Naive B cell (primary cell): Measurements from ENCODE around the gene HTR6. TPM values are rescaled to one million over a fixed set of nuclear protein-coding genes. Genes with fewer than 3 reads are reported as not detected.

ENCODE experiments used
- ATAC-seq, 2 donors: fragments of 150-1000 bp; cut with Tn5 transposase; 2 replicates each; pipeline ENCODE4 v1.10.0; 2021; ENCODE audit warnings: low read depth in 2 of 2, mild to moderate bottlenecking in 2 of 2, moderate library complexity in 2 of 2
- DNase-seq: peaks from one replicate; pipeline ENCODE4 v3.0.0; 2022
- H3K27ac Mint-ChIP-seq, 6 donors: one replicate each; pipeline ENCODE4 v1.8.0; 2020 to 2022; ENCODE audit warnings: mild to moderate bottlenecking in 6 of 6, mixed read lengths in 6 of 6, moderate library complexity in 5 of 6, inconsistent platforms in 2 of 6
- H3K27me3 Mint-ChIP-seq, 3 donors: one replicate each; pipeline ENCODE4 v1.8.0; 2021 to 2022; ENCODE audit warnings: mixed read lengths in 3 of 3, mild to moderate bottlenecking in 1 of 3
- H3K36me3 Mint-ChIP-seq, 2 donors: one replicate each; pipeline ENCODE4 v1.8.0; 2020 to 2022; ENCODE audit warnings: mixed read lengths in 2 of 2, inconsistent platforms in 1 of 2, mild to moderate bottlenecking in 1 of 2
- H3K4me1 Mint-ChIP-seq, 3 donors: one replicate each; pipeline ENCODE4 v1.8.0; 2020 to 2022; ENCODE audit warnings: mixed read lengths in 3 of 3, inconsistent platforms in 1 of 3, mild to moderate bottlenecking in 1 of 3, moderate library complexity in 1 of 3
- H3K4me3 Mint-ChIP-seq, 8 donors: one replicate each; pipeline ENCODE4 v1.8.0; 2020 to 2022; ENCODE audit warnings: mild to moderate bottlenecking in 8 of 8, mixed read lengths in 8 of 8, moderate library complexity in 8 of 8, inconsistent platforms in 2 of 8
- H3K9me3 Mint-ChIP-seq, 7 donors: one replicate each; pipeline ENCODE4 v1.8.0; 2020 to 2022; ENCODE audit warnings: mixed read lengths in 7 of 7, mild to moderate bottlenecking in 5 of 7, inconsistent platforms in 2 of 7, moderate library complexity in 1 of 7
- polyA plus RNA-seq, 6 donors: library from polyadenylated mRNA; unstranded; fragments of 300-500 nt; fragmentation: Illumina TruSeq; gene quantifications; one replicate each; pipeline ENCODE4 v1.2.3, GENCODE V29; 2021; ENCODE audit warnings: low read depth in 6 of 6

Gene HTR6
- polyA plus RNA-seq, 6 donors from 2014 or later: not detected

GRCh38 chr1:19672237-19672636 is 7.6 kb downstream of the HTR6 start:
- no peak for DNase-seq
- peaks cover 0 to 1% of the 10 kb centered on the region in 2 donors for H3K36me3 Mint-ChIP-seq
- H3K27me3 Mint-ChIP-seq: peaks cover 33 to 70% (median 66%) of the 10 kb centered on the region in 3 donors

GRCh38 chr1:19675797-19676196 is 11.1 kb downstream of the HTR6 start:
- H3K36me3 Mint-ChIP-seq: no peaks in the 10 kb centered on the region
- H3K4me1 Mint-ChIP-seq: no peaks in the 10 kb centered on the region
- ATAC-seq (no peak), DNase-seq (no peak)
- peaks cover 17 to 38% (median 37%) of the 10 kb centered on the region in 3 donors for H3K27me3 Mint-ChIP-seq
- H3K9me3 Mint-ChIP-seq: peaks cover 0 to 6% (median 0%) of the 10 kb centered on the region in 7 donors
- H3K4me3 Mint-ChIP-seq: no peak overlapping the region
- no peak overlapping the region for H3K27ac Mint-ChIP-seq

More at GRCh38 chr1:19672237-19672636, 7.6 kb downstream of the HTR6 start:
- peaks cover 0 to 6% (median 0%) of the 10 kb centered on the region in 7 donors for H3K9me3 Mint-ChIP-seq
- no peak for ATAC-seq
- no peak overlapping the region for H3K27ac Mint-ChIP-seq
- H3K4me3 Mint-ChIP-seq: no peak overlapping the region
- H3K4me1 Mint-ChIP-seq: no peaks in the 10 kb centered on the region

- ATAC-seq (no peak), DNase-seq (no peak)
- Mint-ChIP-seq H3K4me3 (no peak overlapping the region), H3K9me3 (peaks cover 0 to 6% (median 0%) of the 10 kb centered on the region in 7 donors), H3K4me1 (no peaks in the 10 kb centered on the region), H3K27me3 (peaks cover 17 to 33% (median 33%) of the 10 kb centered on the region in 3 donors), H3K36me3 (no peaks in the 10 kb centered on the region), H3K27ac (no peak overlapping the region)
Observed at GRCh38 chr1:19676438-19676922, 11.8 kb downstream of the HTR6 start.

GRCh38 chr1:19678493-19678892 is 13.8 kb downstream of the HTR6 start:
- Mint-ChIP-seq H3K4me3 (no peak overlapping the region), H3K4me1 (no peaks in the 10 kb centered on the region), H3K36me3 (peaks cover 0 to 8% of the 10 kb centered on the region in 2 donors), H3K9me3 (peaks cover 0 to 6% (median 0%) of the 10 kb centered on the region in 7 donors), H3K27me3 (peaks cover 7 to 23% (median 22%) of the 10 kb centered on the region in 3 donors), H3K27ac (peak overlapping the region in 1 of 6 donors; percentile 32)
- ATAC-seq (no peak), DNase-seq (no peak)

- Mint-ChIP-seq H3K9me3 (peaks cover 0 to 6% (median 0%) of the 10 kb centered on the region in 7 donors), H3K4me3 (no peak overlapping the region), H3K4me1 (no peaks in the 10 kb centered on the region), H3K27me3 (peaks cover 7 to 23% (median 22%) of the 10 kb centered on the region in 3 donors), H3K27ac (no peak overlapping the region), H3K36me3 (peaks cover 0 to 8% of the 10 kb centered on the region in 2 donors)
- ATAC-seq (no peak), DNase-seq (no peak)
Observed at GRCh38 chr1:19678931-19679453, 14.3 kb downstream of the HTR6 start.

GRCh38 chr1:19679691-19680090 is 15.0 kb downstream of the HTR6 start:
- ATAC-seq (no peak), DNase-seq (no peak)
- no peak overlapping the region for H3K4me3 Mint-ChIP-seq
- peaks cover 0 to 8% of the 10 kb centered on the region in 2 donors for H3K36me3 Mint-ChIP-seq
- H3K27me3 Mint-ChIP-seq: peaks cover 7 to 20% (median 18%) of the 10 kb centered on the region in 3 donors
- H3K9me3 Mint-ChIP-seq: peaks cover 0 to 6% (median 0%) of the 10 kb centered on the region in 7 donors
- H3K4me1 Mint-ChIP-seq: no peaks in the 10 kb centered on the region
- H3K27ac Mint-ChIP-seq: no peak overlapping the region

DNA sequence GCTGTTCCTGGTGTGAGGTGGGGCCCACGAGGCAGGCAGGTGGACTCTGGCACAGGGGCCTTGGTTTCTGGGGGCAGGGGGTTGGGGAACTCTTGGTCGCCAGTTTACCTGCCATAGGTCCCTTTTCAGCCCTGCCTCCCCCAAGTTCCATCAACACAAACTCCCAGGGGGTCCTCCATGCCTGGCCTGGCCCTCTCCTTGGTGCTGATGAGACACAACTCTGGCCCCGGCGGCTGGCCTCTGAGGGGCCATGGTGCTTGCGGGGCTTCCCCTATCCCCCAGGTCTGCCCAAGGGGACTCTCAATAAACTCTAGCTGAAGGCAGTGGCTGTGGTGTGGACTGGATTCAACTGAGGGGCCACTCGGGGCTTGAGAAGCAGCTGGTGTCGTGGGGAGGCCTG is 16.0 kb downstream of the HTR6 start:
- Mint-ChIP-seq H3K27ac (no peak overlapping the region), H3K4me1 (no peaks in the 10 kb centered on the region), H3K9me3 (peaks cover 0 to 3% (median 0%) of the 10 kb centered on the region in 7 donors)

GRCh38 chr1:19682257-19682656 is 17.6 kb downstream of the HTR6 start:
- H3K27me3 Mint-ChIP-seq: peaks cover 0 to 3% (median 0%) of the 10 kb centered on the region in 3 donors
- H3K4me1 Mint-ChIP-seq: no peaks in the 10 kb centered on the region
- ATAC-seq (no peak), DNase-seq (no peak)
- no peak overlapping the region for H3K27ac Mint-ChIP-seq
- H3K9me3 Mint-ChIP-seq: peaks cover 0 to 1% (median 0%) of the 10 kb centered on the region in 7 donors
- no peak overlapping the region for H3K4me3 Mint-ChIP-seq
- peaks cover 6 to 9% of the 10 kb centered on the region in 2 donors for H3K36me3 Mint-ChIP-seq

More for the DNA sequence above, 16.0 kb downstream of the HTR6 start:
- DNase-seq (no peak), ATAC-seq (no peak)
- peaks cover 0 to 8% of the 10 kb centered on the region in 2 donors for H3K36me3 Mint-ChIP-seq
- H3K4me3 Mint-ChIP-seq: no peak overlapping the region
- H3K27me3 Mint-ChIP-seq: peaks cover 3 to 11% (median 9%) of the 10 kb centered on the region in 3 donors

GRCh38 chr1:19682901-19683300 is 18.2 kb downstream of the HTR6 start:
- Mint-ChIP-seq H3K9me3 (peaks cover 0 to 6% (median 0%) of the 10 kb centered on the region in 7 donors), H3K27ac (no peak overlapping the region), H3K27me3 (peaks cover 0 to 3% (median 0%) of the 10 kb centered on the region in 3 donors), H3K4me3 (no peak overlapping the region), H3K36me3 (peaks cover 11 to 13% of the 10 kb centered on the region in 2 donors), H3K4me1 (no peaks in the 10 kb centered on the region)
- ATAC-seq: no peak
- no peak for DNase-seq

- DNase-seq: no peak
- no peaks in the 10 kb centered on the region for H3K27me3 Mint-ChIP-seq
- no peak for ATAC-seq
- H3K9me3 Mint-ChIP-seq: peaks cover 0 to 9% (median 4%) of the 10 kb centered on the region in 7 donors
- peaks cover 0 to 3% (median 0%) of the 10 kb centered on the region in 3 donors for H3K4me1 Mint-ChIP-seq
- H3K36me3 Mint-ChIP-seq: peaks cover 13 to 15% of the 10 kb centered on the region in 2 donors
- no peak overlapping the region for H3K4me3 Mint-ChIP-seq
- no peak overlapping the region for H3K27ac Mint-ChIP-seq
Observed at GRCh38 chr1:19683351-19683750, 18.7 kb downstream of the HTR6 start.

- Mint-ChIP-seq H3K4me1 (peaks cover 0 to 4% (median 0%) of the 10 kb centered on the region in 3 donors), H3K27me3 (no peaks in the 10 kb centered on the region), H3K36me3 (peaks cover 14 to 20% of the 10 kb centered on the region in 2 donors), H3K4me3 (peak overlapping the region in 1 of 8 donors; percentile 15), H3K9me3 (peaks cover 0 to 11% (median 5%) of the 10 kb centered on the region in 7 donors), H3K27ac (no peak overlapping the region)
- DNase-seq (no peak), ATAC-seq (no peak)
Observed at GRCh38 chr1:19684677-19685076, 20.0 kb downstream of the HTR6 start.

GRCh38 chr1:19685994-19686393 is 21.3 kb downstream of the HTR6 start:
- Mint-ChIP-seq H3K27me3 (no peaks in the 10 kb centered on the region), H3K4me3 (no peak overlapping the region), H3K36me3 (peaks cover 20 to 24% of the 10 kb centered on the region in 2 donors), H3K9me3 (peaks cover 0 to 18% (median 15%) of the 10 kb centered on the region in 7 donors), H3K27ac (peak overlapping the region in 1 of 6 donors; percentile 38), H3K4me1 (peaks cover 0 to 4% (median 0%) of the 10 kb centered on the region in 3 donors)
- DNase-seq (no peak), ATAC-seq (no peak)

GRCh38 chr1:19687414-19687813 is 22.7 kb downstream of the HTR6 start:
- no peak for DNase-seq
- peaks cover 29 to 33% of the 10 kb centered on the region in 2 donors for H3K36me3 Mint-ChIP-seq

More at GRCh38 chr1:19687414-19687813, 22.7 kb downstream of the HTR6 start:
- H3K9me3 Mint-ChIP-seq: peaks cover 0 to 25% (median 20%) of the 10 kb centered on the region in 7 donors
- no peak for ATAC-seq
- H3K4me1 Mint-ChIP-seq: peaks cover 0 to 4% (median 0%) of the 10 kb centered on the region in 3 donors
- H3K4me3 Mint-ChIP-seq: no peak overlapping the region
- H3K27me3 Mint-ChIP-seq: no peaks in the 10 kb centered on the region
- no peak overlapping the region for H3K27ac Mint-ChIP-seq
